COR-L47 (cell line): ENCODE data around the gene COL5A2.

Experiments used
- DNase-seq: peaks from one replicate; lab custom pipeline; 2025; lab: John Stamatoyannopoulos, UW

COL5A2 gene

GRCh38 chr2:189147361-189147760 is 32.2 kb downstream of the COL5A2 start:
- no peak for DNase-seq

DNA sequence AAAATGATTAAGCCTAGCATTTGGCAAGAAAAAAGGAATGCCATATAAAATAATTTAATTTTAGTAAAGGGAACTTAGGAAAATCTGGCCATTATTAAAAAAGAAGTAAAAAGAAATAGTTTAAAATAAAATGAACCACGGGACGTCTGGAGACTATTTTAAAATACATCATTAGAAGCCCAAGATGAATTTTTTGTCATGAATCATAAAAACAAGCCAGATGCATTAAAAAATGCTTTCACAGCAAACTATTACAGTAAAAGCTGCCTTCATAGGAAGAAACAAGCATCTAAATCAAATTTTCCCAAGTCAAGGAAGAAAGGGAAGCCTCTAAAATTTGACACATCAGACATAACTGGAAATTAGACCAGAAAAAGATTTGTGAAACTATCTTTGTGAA is 33.0 kb downstream of the COL5A2 start:
- DNase-seq: no peak

- DNase-seq: no peak
Measured at GRCh38 chr2:189144700-189145211, 34.8 kb downstream of the COL5A2 start.

DNA sequence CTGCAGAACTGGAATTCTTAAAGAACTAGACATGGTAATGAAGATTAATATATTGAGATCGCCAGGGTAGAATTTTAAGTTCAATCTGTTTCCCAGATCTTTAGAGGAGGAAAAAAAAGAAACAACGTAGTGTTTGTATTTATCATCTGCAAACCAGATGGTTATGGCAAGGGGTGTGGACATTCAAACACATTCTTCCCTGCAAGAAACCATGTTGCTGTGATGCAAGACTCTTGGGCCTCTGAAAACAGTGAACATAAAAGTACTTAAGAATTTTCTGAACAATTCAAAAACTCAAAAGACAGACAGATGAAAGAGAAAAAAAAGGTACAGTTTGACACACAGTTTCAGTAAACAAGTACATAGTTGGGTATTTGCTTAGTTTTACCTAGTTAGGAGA is 35.6 kb downstream of the COL5A2 start:
- no peak for DNase-seq

DNA sequence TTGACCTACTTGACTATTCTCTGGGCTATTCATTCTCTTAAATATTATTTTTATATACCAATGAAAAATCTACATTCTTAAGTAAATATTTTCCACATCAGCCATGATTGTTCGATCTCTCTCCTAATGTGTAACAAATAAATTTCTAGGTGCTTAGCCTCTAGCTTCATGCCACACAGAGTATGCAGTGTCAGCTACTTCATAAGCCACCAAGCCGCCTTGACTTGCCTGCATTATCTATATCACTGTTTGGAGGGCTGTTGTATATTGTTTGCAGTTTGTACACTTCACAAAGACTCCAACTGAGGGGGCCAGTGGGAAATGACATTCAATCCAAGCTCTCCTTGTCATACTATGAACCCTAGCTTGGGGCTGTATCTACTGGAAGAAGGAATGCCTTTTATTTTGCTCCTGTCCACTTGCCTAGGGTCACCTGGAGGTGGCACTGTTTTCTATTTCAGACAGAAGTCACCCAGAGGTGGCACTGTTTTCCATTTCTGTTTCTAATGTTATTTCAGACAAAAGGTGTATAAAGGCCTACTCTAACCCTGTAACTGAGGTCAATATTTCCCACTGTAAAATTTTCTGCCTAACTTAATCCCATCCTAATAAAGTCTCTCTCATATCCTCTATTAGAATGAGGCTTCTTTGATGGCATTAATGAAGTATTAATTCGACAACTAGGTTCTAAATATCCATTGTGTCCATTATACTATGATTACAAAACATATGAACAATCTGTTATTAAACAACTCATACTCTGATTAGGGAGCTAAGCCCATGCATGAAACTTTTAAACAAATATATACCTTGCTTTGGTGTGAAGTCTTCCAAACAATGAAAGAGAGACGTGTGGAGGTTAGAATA is 36.4 kb downstream of the COL5A2 start:
- peak; percentile 28 for DNase-seq

DNA sequence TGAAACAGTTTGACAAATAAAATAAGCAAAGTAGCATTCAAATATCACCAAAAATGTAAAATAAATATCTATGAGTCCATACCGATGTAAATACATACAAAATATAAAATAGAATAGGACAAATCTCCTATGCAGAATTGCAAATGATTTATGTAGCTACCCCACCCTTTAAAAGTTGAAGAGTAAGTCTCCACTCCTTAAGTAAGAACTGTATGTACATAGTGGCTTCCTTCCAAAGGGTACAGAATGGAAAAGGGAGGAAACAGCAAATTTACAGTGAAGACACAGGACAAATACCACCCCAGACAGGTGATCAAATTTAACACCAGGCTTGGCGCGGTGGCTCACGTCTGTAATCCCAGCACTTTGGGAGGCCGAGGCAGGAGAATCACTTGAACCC is 40.8 kb downstream of the COL5A2 start:
- no peak for DNase-seq

GRCh38 chr2:189137519-189137918 is 42.0 kb downstream of the COL5A2 start:
- DNase-seq: no peak

DNA sequence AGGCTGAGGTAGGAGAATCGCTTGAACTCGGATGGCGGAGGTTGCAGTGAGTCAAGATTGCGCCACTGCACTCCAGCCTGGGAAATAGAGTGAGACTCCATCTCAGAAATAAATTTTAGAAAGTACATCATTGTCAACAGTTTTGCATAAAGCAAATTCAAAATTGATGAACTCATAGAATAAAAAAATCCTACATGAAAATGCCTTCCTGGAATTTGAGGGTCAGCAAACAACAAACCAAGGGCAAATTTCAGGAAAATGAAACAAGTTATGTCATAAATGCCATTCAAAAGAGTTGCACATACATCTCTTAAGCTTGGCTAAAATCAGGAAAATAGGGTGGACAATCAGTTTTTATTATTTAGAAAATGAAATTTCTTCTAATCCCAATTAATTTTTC is 45.1 kb downstream of the COL5A2 start:
- DNase-seq: no peak

GRCh38 chr2:189131991-189132390 is 47.6 kb downstream of the COL5A2 start:
- DNase-seq: no peak

DNA sequence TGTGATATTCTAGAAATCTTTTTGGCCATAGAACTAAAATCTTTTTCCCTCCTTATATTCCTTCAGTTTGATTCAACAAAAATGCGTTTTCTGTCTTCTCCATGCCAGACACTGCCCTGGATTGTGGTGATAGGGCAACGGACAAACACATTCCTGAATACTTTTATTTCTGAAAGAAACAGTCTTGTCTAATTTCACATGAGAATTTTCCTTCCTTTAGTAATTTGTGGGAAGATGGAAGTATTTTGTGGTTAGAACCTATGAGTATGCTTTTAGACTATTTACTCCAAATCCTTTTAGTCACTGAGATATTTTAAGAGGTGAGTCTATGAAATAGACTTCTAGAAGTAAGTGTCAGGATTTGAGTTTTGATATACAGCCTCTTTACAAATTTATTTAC is 49.6 kb downstream of the COL5A2 start:
- DNase-seq: no peak

DNA sequence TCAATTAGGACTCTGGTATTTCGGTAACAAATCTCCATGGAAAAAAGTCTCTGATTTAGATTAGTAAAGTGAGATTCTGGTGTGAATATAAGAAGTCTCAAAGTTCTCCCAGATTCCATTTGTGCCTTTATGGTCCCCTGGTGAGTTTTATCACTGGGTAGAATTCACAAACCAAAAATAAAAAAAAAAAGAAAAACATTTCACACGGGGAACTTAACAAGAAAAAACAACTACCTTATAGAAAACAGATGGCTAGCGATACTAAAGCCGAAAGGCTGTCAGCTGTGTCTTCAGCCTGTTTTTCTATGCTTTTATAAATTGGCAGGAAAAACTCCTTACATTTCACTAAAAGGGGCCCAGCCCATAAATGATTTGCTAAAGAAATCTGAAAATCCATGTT is 50.6 kb downstream of the COL5A2 start:
- no peak for DNase-seq

DNA sequence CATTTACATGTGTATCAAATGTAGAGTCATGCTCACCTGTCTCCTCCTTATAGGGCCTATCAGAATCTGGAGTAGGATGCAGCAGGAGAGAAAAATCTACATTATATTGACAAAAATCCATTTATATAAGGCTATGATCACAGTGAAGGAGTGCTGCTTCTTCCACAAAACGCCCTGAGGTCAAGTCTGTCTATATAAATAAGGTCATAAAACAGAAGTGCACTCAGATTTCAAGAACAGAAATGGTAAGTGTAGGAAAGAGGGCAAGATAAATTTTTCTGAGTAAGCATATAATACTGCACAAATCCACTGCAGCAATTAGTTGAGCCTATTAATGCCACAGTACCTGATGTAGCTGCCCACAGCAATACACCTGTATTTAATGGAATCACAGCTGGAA is 51.8 kb downstream of the COL5A2 start:
- DNase-seq: no peak

DNA sequence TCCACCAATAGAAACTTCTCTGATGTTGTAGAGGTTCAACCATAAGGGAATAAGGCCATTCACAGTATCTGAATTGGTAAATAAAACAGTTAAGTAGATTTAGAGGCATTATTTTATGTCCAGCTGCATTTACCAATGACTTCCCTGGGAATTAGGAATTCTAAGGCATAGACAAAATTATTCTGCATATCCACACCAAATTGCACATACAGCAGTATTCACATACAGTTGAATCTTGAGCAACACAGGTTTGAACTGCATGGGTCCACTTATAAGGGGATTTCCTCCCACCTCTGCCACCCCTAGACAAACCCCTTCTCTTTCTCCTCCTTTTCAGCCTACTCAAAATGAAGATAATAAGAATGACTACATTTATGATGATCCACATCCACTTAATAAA is 54.4 kb downstream of the COL5A2 start:
- no peak for DNase-seq

GRCh38 chr2:189124175-189124574 is 55.4 kb downstream of the COL5A2 start:
- no peak for DNase-seq

- DNase-seq: no peak
Measured at GRCh38 chr2:189118386-189118785, 61.2 kb downstream of the COL5A2 start.

DNA sequence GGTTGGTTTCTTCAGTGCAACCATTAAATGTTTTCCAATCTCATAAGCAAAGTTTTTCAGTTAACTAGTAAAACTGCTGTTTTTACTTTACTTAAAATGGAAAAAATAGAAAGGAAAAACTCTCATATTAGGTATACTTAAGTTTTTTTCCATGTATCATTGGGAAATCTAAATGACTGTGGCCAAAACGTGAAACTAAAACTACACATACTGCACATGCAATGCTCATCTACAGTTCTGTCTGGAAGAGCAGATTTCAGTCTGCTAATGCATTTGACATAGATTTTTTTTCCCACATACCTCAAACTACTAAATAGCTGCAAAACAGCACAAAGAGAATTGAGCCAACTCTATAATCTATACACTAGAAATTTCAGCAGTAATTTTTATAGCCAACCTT is 62.6 kb downstream of the COL5A2 start:
- DNase-seq: no peak

GRCh38 chr2:189116087-189116486 is 63.5 kb downstream of the COL5A2 start:
- no peak for DNase-seq

DNA sequence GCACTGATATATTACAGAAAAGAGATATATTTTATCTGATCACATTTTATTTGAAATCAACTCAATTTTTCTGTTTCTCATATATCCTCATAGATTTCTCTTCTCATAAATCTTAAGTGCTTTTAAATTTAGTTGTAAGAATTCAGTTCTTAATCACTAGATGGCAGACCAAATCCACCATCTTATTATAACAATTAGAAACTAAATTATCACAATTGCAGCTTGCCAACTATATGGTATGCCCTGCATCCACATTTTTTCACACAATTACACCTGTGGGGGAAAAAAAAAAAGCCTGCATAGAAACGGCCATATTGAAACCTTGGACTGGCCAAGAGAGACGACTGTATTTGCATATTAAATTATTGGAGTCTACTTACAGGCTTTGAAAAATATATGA is 64.4 kb downstream of the COL5A2 start:
- DNase-seq: peak; percentile 4

DNA sequence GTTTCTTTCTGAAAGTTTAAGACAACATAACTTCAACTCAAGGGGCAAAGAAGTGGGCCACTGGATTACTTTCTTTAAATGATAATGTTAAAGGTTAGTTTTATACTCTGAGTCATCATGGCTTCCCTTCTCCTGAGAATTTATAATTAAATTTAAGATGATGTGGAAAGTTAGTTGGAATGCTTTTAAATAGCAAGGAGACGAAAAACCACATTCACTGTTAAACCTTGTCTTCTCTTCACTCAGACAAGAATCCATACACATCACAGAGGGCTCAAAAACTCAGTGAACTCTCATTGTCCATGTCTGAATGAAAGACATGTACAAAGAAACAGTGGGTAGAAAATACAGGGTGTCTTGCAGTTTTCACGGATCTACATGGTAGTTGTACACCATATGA is 65.6 kb downstream of the COL5A2 start:
- DNase-seq: no peak

- DNase-seq: no peak
Measured at GRCh38 chr2:189111063-189111715, 68.4 kb downstream of the COL5A2 start.

- no peak for DNase-seq
Measured at GRCh38 chr2:189109921-189110397, 69.6 kb downstream of the COL5A2 start.

DNA sequence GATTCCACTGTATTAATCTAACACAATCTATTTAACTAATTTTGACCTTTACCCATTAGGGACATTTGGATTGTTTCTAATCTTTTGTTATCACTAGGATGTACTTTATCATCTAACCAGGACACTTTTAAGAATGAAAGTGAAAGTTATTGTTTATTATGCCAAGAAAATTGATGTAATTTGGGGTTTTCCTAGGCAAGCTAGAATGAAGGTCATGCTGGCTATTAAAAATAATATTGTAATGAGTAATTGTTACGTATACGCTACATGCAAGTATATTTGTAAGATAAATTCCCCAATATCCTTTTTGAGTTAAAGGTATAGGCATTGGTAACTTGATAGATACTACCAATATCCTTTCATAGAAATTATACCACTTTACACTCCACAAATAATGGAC is 74.6 kb downstream of the COL5A2 start:
- DNase-seq: no peak

DNA sequence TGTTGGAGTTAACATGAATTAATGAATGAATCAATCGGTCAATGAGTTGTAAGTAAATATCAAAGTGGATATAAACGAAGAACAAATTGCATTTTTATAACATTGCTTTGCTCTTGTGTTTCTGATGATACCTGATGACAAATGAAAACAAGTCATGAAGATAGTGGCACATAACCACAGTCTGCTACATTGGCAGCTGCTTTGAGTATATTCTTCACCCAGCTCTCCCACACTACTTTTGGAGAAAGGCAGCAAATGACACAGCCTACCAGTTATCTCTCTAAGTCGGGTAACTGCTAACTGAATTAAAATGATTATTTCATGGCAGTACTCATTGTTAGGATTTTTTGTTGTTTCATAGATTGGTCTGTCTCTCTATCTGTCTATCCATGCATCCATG is 76.8 kb downstream of the COL5A2 start:
- DNase-seq: no peak
